Gastroesophageal sphincter (tissue), 4 donors: ENCODE results near the gene KRTAP12-1. TPM values are rescaled to one million over a fixed set of nuclear protein-coding genes. Genes with fewer than 3 reads are reported as not detected.
"Not testable (repeated sequence)": the region's sequence is repeated elsewhere in the genome, so short reads cannot be mapped to it uniquely, and the experiment has no call there.

Source experiments
- ATAC-seq: fragments of 150-250 bp; one replicate; pipeline ENCODE4 v1.9.1; 2016; ENCODE audit warnings: mild to moderate bottlenecking, moderate library complexity
- H3K27ac ChIP-seq, 4 donors: fragments of 200-600 bp; sonication (generic) in 3 of 4; 1 replicate in 3 of 4; 2 replicates in 1 of 4; pipeline ENCODE4 v1.5.1; 2016 to 2019
- H3K27me3 ChIP-seq: fragments of 200-600 bp; sonication (generic); one replicate; pipeline ENCODE4 v1.5.1; 2019
- H3K36me3 ChIP-seq, 2 donors: fragments of 200-600 bp; sonication (generic); one replicate each; pipeline ENCODE4 v1.5.1; 2019; ENCODE audit warnings: control low read depth in 1 of 2
- H3K4me1 ChIP-seq, 3 donors: fragments of 200-600 bp; sonication (generic); 1 replicate in 2 of 3; 2 replicates in 1 of 3; pipeline ENCODE4 v1.5.1; 2016 to 2019; ENCODE audit warnings: control low read depth in 2 of 3
- H3K4me3 ChIP-seq, 2 donors: fragments of 200-600 bp; sonication (generic); one replicate each; pipeline ENCODE4 v1.5.1; 2019; ENCODE audit warnings: mild to moderate bottlenecking in 1 of 2, moderate library complexity in 1 of 2
- H3K9me3 ChIP-seq, 3 donors: fragments of 200-600 bp; sonication (generic); one replicate each; pipeline ENCODE4 v1.5.1; 2017 to 2019; ENCODE audit warnings: control low read depth in 2 of 3
- EP300 ChIP-seq: sonication (generic); formaldehyde crosslinking; IDR thresholded peaks from one replicate; pipeline ENCODE4 v1.6.1; 2017; ENCODE audit warnings: antibody characterized with exemption, mild to moderate bottlenecking
- POLR2A ChIP-seq, 2 donors: fragments of 450-650 bp; IDR thresholded peaks; one replicate each; pipeline ENCODE4 v1.6.1; 2017; ENCODE audit warnings: antibody characterized with exemption in 2 of 2, mild to moderate bottlenecking in 2 of 2, moderate library complexity in 1 of 2
- POLR2AphosphoS5 ChIP-seq: sonication (generic); formaldehyde crosslinking; IDR thresholded peaks from one replicate; pipeline ENCODE4 v1.6.1; 2017; ENCODE audit warnings: antibody characterized with exemption
- WGBS, 2 donors: methylation state at CpG; one replicate each; pipeline ENCODE4 v1.1.5; 2018; ENCODE audit warnings: low coverage in 1 of 2; 5-methylcytosine and 5-hydroxymethylcytosine counted together
- total RNA-seq, 4 donors: library from RNA; depleted of rRNA; stranded (reverse); fragments of >200 nt; gene quantifications; one replicate each; pipeline ENCODE4 v1.1.0, GENCODE V29; 2016
- TF ChIP-seq, protein P1 (sequence below), 4 experiments: fragments of 200-600 bp in 2 of 4; fragments of 450-650 bp in 2 of 4; sonication (generic) in 1 of 4; IDR thresholded peaks; one replicate each; pipeline ENCODE4 v1.5.1; 2017 to 2019; ENCODE audit warnings: antibody characterized with exemption in 4 of 4, mild to moderate bottlenecking in 2 of 4, moderate library complexity in 2 of 4

KRTAP12-1 gene
- total RNA-seq, 4 donors from 2014 or later = not detected

DNA sequence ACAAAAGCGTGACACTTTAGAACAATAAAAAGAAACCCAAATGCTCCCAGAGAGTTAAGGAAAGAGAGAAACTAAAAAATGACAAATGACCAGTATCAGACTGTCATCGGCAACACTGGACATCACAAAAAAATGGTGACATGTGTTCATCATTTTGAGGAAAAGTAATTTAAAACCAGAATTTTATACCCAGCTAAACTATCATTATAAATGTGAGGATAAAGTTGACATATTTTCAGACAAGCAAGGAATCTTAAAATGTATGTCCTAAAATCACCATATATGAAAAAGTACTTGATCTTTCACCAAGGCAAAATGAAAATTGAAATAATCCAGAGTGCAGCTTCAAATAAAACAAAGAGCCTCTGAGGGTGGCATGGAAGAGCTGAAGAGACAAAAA, 37.1 kb downstream of the KRTAP12-1 start:
- peaks cover 57% of the 10 kb centered on the region for H3K27me3 ChIP-seq
- no peak overlapping the region for H3K4me3 ChIP-seq
- peaks cover 0 to 51% (median 0%) of the 10 kb centered on the region in 3 donors for H3K9me3 ChIP-seq
- no peak for ATAC-seq
- no peaks in the 10 kb centered on the region for H3K36me3 ChIP-seq
- TF ChIP-seq EP300 = no peak
- H3K4me1 ChIP-seq = no peaks in the 10 kb centered on the region
- no peak overlapping the region for H3K27ac ChIP-seq
- 39 to 91% methylated on average over 2 of the region's 2 CpGs for WGBS, 2 donors

DNA sequence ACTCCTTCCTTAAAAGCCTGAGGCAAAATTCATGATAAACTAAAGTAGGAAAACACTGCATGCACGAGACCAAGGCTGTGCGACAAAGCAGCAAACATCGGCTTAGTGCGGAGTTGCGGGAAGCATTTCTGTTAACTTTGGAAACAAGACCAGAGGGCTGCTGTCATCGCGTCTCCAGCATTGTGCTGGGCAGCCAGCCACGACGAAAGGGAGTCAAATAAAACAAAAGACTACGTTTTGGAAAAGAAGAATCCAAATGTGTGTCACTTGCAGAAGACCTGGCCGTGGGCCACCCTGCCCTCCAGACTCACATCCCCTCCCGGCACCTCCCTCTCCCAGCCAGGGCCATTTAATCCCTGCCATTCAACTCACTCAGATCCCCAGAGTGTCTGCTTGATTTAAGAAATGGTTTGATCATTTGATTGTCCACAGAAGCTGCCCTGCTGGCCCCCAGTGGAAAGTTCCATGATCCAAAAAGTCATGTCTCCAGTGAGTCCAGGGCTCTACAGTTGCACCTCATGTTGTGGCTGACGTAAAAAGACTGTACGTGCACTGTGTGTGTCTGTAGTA, 38.1 kb downstream of the KRTAP12-1 start:
- TF ChIP-seq, protein P1, sequence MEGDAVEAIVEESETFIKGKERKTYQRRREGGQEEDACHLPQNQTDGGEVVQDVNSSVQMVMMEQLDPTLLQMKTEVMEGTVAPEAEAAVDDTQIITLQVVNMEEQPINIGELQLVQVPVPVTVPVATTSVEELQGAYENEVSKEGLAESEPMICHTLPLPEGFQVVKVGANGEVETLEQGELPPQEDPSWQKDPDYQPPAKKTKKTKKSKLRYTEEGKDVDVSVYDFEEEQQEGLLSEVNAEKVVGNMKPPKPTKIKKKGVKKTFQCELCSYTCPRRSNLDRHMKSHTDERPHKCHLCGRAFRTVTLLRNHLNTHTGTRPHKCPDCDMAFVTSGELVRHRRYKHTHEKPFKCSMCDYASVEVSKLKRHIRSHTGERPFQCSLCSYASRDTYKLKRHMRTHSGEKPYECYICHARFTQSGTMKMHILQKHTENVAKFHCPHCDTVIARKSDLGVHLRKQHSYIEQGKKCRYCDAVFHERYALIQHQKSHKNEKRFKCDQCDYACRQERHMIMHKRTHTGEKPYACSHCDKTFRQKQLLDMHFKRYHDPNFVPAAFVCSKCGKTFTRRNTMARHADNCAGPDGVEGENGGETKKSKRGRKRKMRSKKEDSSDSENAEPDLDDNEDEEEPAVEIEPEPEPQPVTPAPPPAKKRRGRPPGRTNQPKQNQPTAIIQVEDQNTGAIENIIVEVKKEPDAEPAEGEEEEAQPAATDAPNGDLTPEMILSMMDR (IDR thresholded peaks at IDR 0.05) = no peak
- no peak for TF ChIP-seq POLR2AphosphoS5
- no peak for TF ChIP-seq POLR2A (IDR thresholded peaks at IDR 0.05)
- no peak for TF ChIP-seq EP300
- Histone ChIP-seq H3K9me3 (peaks cover 0 to 51% (median 0%) of the 10 kb centered on the region in 3 donors), H3K27ac (no peak overlapping the region), H3K27me3 (peaks cover 57% of the 10 kb centered on the region), H3K4me3 (no peak overlapping the region), H3K36me3 (no peaks in the 10 kb centered on the region), H3K4me1 (no peaks in the 10 kb centered on the region)
- no peak for ATAC-seq
- 35 to 70% methylated on average over 11 to 12 of the region's 14 CpGs for WGBS, 2 donors

DNA sequence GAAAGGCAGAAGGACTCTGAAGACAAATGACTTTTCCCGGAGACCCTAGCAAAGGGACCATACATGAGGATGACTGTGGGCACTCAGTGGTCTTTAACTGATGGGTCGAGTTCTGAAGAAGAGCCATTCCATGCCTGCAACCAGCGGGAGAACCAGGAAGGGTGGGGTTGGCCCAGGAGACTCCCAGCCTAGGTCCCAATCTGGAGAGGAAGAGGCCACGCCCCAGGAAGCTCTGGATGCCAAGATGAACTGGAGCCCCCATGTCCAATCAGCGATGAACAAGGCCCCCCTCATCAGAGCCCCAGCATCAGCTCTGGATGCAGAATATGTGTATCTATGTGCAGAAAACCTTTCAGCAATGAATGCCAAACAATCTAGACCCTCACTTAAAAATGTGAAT, 41.2 kb downstream of the KRTAP12-1 start:
- no peak for ATAC-seq

DNA sequence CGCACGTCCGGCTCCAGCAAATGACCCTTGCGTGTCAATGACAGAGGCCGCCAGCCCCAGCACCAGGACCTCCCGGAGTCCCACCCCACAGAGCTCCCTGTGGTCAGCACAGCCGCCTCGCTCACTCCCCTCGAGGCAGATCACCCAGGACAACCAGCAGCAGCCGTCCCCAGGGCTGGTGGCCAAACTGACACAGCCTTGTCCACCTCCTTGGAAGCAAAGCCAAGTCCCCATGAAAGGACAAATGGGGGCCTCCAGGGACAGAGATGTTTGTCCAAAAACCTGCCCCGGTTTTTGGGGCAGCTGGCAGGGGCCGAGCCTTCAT, 42.7 kb downstream of the KRTAP12-1 start:
- no CpG with 5 or more reads among the region's 12 CpGs for WGBS, 2 donors
- TF ChIP-seq, protein P1 (IDR thresholded peaks at IDR 0.05) = no peak
- no peak for TF ChIP-seq POLR2AphosphoS5
- no peak for TF ChIP-seq EP300
- TF ChIP-seq POLR2A (IDR thresholded peaks at IDR 0.05) = no peak
- no peak for ATAC-seq
- Histone ChIP-seq H3K9me3 (peaks cover 0 to 36% (median 0%) of the 10 kb centered on the region in 3 donors), H3K4me1 (no peaks in the 10 kb centered on the region), H3K4me3 (no peak overlapping the region), H3K27me3 (peaks cover 55% of the 10 kb centered on the region), H3K27ac (no peak overlapping the region), H3K36me3 (no peaks in the 10 kb centered on the region)

More for the DNA sequence above, 41.2 kb downstream of the KRTAP12-1 start:
- Histone ChIP-seq H3K36me3 (no peaks in the 10 kb centered on the region), H3K4me1 (no peaks in the 10 kb centered on the region), H3K9me3 (peaks cover 0 to 51% (median 0%) of the 10 kb centered on the region in 3 donors), H3K27me3 (peaks cover 54% of the 10 kb centered on the region), H3K4me3 (no peak overlapping the region), H3K27ac (no peak overlapping the region)
- 79 to 84% methylated on average over 4 to 5 of the region's 5 CpGs for WGBS, 2 donors
- TF ChIP-seq POLR2A (IDR thresholded peaks at IDR 0.05) = no peak

DNA sequence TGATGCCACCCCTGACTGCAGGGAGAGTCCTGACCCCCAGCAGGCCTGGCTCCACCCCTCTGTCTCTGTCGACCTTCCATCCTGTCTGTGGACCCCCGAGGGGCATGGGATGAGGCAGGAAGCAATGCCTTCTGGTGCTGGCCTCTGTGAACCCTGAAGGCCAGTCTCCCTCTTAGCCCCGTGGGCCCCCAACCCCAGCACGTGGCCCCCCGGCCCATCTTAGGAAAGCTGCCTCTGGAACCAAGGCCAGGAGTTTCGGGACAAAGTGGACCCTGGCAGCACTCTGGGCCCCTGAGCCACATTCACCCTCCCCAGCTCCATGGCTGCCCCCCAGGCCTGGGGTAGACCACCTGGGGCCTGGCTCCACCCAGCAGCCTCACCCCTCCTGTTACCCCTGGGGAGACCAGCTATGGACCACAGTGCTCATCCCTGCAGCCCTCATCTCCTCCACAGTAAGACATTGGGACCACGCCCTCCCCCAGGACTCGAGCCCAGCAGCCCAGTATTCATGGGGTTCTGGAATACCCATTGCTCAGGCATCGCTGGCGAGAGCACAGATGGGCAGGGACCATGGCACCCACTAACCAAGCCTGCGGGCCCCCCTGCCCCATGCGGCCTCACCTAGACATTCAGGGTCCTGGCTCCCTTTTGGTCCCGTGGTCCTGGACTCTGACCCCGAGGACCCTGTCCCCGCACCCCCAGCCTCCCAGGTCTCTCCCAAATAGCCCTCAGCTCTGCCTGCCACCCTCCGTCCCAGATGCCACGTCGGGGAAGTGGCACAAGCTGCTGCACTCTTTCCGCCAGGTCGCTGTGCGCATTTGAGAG, 43.2 kb downstream of the KRTAP12-1 start:
- WGBS, 2 donors = 70% methylated on average over 2 of the region's 21 CpGs; no CpG with 5 or more reads in 1 of the 2 donors
- not testable (repeated sequence) for ATAC-seq, H3K4me1 ChIP-seq, H3K27ac ChIP-seq, H3K4me3 ChIP-seq, H3K36me3 ChIP-seq
- Histone ChIP-seq H3K27me3 (peaks cover 52% of the 10 kb centered on the region), H3K9me3 (peaks cover 0 to 32% (median 0%) of the 10 kb centered on the region in 3 donors)

DNA sequence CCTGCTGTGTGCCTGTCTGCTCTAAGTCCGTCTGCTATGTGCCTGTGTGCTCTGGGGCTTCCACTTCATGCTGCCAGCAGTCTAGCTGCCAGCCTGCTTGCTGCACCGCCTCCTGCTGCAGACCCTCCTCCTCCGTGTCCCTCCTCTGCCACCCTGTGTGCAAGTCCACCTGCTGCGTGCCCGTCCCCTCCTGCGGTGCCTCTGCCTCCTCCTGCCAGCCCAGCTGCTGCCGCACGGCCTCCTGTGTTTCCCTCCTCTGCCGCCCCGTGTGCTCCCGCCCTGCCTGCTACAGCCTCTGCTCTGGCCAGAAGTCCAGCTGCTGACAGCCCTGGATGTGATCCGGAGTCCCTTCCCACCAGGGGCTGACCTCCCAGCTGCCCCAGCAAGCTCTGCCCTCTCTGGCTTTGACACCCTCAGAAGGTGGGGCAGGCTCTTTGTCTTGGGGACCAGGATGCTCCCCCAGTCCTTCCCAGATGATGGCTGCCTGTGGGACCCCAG, 44.1 kb downstream of the KRTAP12-1 start:
- ATAC-seq = not testable (repeated sequence)
- peaks cover 52% of the 10 kb centered on the region for H3K27me3 ChIP-seq
- WGBS, 2 donors = 60% methylated on average over 1 of the region's 12 CpGs; no CpG with 5 or more reads in 1 of the 2 donors

More for the DNA sequence above, 44.1 kb downstream of the KRTAP12-1 start:
- not testable (repeated sequence) for H3K4me1 ChIP-seq, H3K36me3 ChIP-seq, H3K27ac ChIP-seq, H3K4me3 ChIP-seq
- peaks cover 0 to 27% (median 0%) of the 10 kb centered on the region in 3 donors for H3K9me3 ChIP-seq
